D721Med (cell line): Measurements from ENCODE around the gene CEP350.

Source experiments
- DNase-seq: peaks from one replicate; pipeline ENCODE4 v3.0.0; 2011; ENCODE audit warnings: low spot score; ENCODE audit not compliant: insufficient read length
- FAIRE-seq: peaks from 2 replicates; lab custom pipeline; 2011; peaks lifted over from hg19 to GRCh38; lab: Jason Lieb, UNC
- CTCF ChIP-seq: IDR thresholded peaks from 2 replicates; pipeline ENCODE4 v1.5.1; 2012; ENCODE audit warnings: mild to moderate bottlenecking, control low read depth; ENCODE audit not compliant: insufficient read depth; ENCODE audit errors: missing control alignments

CEP350 gene

GRCh38 chr1:180150982-180151381 lies 196.4 kb downstream of the CEP350 start:
- TF ChIP-seq CTCF: no peak
- FAIRE-seq: no peak
- DNase-seq: no peak

- DNase-seq (no peak), FAIRE-seq (no peak)
- no peak for TF ChIP-seq CTCF
Observed at GRCh38 chr1:180151508-180151907, 196.9 kb downstream of the CEP350 start.

- no peak for TF ChIP-seq CTCF
- DNase-seq (peak; percentile 2), FAIRE-seq (no peak)
Observed at GRCh38 chr1:180152588-180152987, 198.0 kb downstream of the CEP350 start.

GRCh38 chr1:180153032-180153431 lies 198.4 kb downstream of the CEP350 start:
- DNase-seq (no peak), FAIRE-seq (no peak)
- TF ChIP-seq CTCF: no peak

- FAIRE-seq: no peak
- no peak for TF ChIP-seq CTCF
- DNase-seq: no peak
Observed at GRCh38 chr1:180154003-180154324, 199.4 kb downstream of the CEP350 start.

GRCh38 chr1:180154325-180155181 lies 199.9 kb downstream of the CEP350 start, which contains the start of gene QSOX1:
Gene QSOX1, plus strand, starts transcription at chr1:180154869. Its CDS starts 39 bp downstream, at chr1:180154908.
- FAIRE-seq: no peak
- TF ChIP-seq CTCF: no peak
- DNase-seq: peak; percentile 98

GRCh38 chr1:180155182-180155682 lies 200.6 kb downstream of the CEP350 start:
- no peak for TF ChIP-seq CTCF
- peak; percentile 34 for DNase-seq
- no peak for FAIRE-seq
